ENCODE results near the gene NPIPB8.
"Not testable (repeated sequence)": the region's sequence is repeated elsewhere in the genome, so short reads cannot be mapped to it uniquely, and the experiment has no call there.

Gene NPIPB8

GRCh38 chr16:28597692-28598261 lies 40.1 kb upstream of the NPIPB8 start:
- Histone ChIP-seq H3K27me3 (ENCODE audit: insufficient read depth, poor library complexity, severe bottlenecking) (no peaks in the 10 kb centered on the region), H3K36me3 (ENCODE audit: low read depth) (no peaks in the 10 kb centered on the region), H3K4me3 (ENCODE audit: severe bottlenecking) (no peak overlapping the region), H3K27ac (ENCODE audit: poor library complexity, severe bottlenecking) (no peak overlapping the region), H3K4me1 (ENCODE audit: insufficient read depth, poor library complexity, severe bottlenecking) (no peaks in the 10 kb centered on the region), H3K9me3 (ENCODE audit: severe bottlenecking) (no peaks in the 10 kb centered on the region)
- DNase-seq (ENCODE audit: low spot score) (no peak), ATAC-seq (ENCODE audit: low read depth) (no peak)
- TF ChIP-seq, protein P1, sequence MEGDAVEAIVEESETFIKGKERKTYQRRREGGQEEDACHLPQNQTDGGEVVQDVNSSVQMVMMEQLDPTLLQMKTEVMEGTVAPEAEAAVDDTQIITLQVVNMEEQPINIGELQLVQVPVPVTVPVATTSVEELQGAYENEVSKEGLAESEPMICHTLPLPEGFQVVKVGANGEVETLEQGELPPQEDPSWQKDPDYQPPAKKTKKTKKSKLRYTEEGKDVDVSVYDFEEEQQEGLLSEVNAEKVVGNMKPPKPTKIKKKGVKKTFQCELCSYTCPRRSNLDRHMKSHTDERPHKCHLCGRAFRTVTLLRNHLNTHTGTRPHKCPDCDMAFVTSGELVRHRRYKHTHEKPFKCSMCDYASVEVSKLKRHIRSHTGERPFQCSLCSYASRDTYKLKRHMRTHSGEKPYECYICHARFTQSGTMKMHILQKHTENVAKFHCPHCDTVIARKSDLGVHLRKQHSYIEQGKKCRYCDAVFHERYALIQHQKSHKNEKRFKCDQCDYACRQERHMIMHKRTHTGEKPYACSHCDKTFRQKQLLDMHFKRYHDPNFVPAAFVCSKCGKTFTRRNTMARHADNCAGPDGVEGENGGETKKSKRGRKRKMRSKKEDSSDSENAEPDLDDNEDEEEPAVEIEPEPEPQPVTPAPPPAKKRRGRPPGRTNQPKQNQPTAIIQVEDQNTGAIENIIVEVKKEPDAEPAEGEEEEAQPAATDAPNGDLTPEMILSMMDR (IDR thresholded peaks at IDR 0.05; ENCODE audit: poor library complexity, severe bottlenecking): no peak

- not testable (repeated sequence) for DNase-seq (ENCODE audit: low spot score)
- ATAC-seq (ENCODE audit: low read depth): peak; percentile 62
These were observed 38.2 kb upstream of the NPIPB8 start for GRCh38 chr16:28599377-28600285.

GRCh38 chr16:28600965-28601364 lies 36.9 kb upstream of the NPIPB8 start:
- not testable (repeated sequence) for ATAC-seq (ENCODE audit: low read depth); H3K4me3 ChIP-seq (ENCODE audit: severe bottlenecking); H3K36me3 ChIP-seq (ENCODE audit: low read depth); H3K9me3 ChIP-seq (ENCODE audit: severe bottlenecking); H3K4me1 ChIP-seq (ENCODE audit: insufficient read depth, poor library complexity, severe bottlenecking); H3K27ac ChIP-seq (ENCODE audit: poor library complexity, severe bottlenecking); H3K27me3 ChIP-seq (ENCODE audit: insufficient read depth, poor library complexity, severe bottlenecking); DNase-seq (ENCODE audit: low spot score)

More at GRCh38 chr16:28599377-28600285, 38.2 kb upstream of the NPIPB8 start:
- H3K4me3 ChIP-seq (ENCODE audit: severe bottlenecking); H3K36me3 ChIP-seq (ENCODE audit: low read depth); H3K27me3 ChIP-seq (ENCODE audit: insufficient read depth, poor library complexity, severe bottlenecking); H3K4me1 ChIP-seq (ENCODE audit: insufficient read depth, poor library complexity, severe bottlenecking); H3K9me3 ChIP-seq (ENCODE audit: severe bottlenecking); H3K27ac ChIP-seq (ENCODE audit: poor library complexity, severe bottlenecking): not testable (repeated sequence)

- H3K9me3 ChIP-seq (ENCODE audit: severe bottlenecking); H3K4me1 ChIP-seq (ENCODE audit: insufficient read depth, poor library complexity, severe bottlenecking); H3K27ac ChIP-seq (ENCODE audit: poor library complexity, severe bottlenecking); H3K36me3 ChIP-seq (ENCODE audit: low read depth); ATAC-seq (ENCODE audit: low read depth); H3K4me3 ChIP-seq (ENCODE audit: severe bottlenecking); DNase-seq (ENCODE audit: low spot score); H3K27me3 ChIP-seq (ENCODE audit: insufficient read depth, poor library complexity, severe bottlenecking): not testable (repeated sequence)
These were observed 36.3 kb upstream of the NPIPB8 start for GRCh38 chr16:28601589-28601988.

- H3K36me3 ChIP-seq (ENCODE audit: low read depth); H3K27ac ChIP-seq (ENCODE audit: poor library complexity, severe bottlenecking); H3K9me3 ChIP-seq (ENCODE audit: severe bottlenecking); H3K27me3 ChIP-seq (ENCODE audit: insufficient read depth, poor library complexity, severe bottlenecking); H3K4me1 ChIP-seq (ENCODE audit: insufficient read depth, poor library complexity, severe bottlenecking); ATAC-seq (ENCODE audit: low read depth); DNase-seq (ENCODE audit: low spot score); H3K4me3 ChIP-seq (ENCODE audit: severe bottlenecking): not testable (repeated sequence)
These were observed 35.8 kb upstream of the NPIPB8 start for GRCh38 chr16:28602062-28602461.

DNA sequence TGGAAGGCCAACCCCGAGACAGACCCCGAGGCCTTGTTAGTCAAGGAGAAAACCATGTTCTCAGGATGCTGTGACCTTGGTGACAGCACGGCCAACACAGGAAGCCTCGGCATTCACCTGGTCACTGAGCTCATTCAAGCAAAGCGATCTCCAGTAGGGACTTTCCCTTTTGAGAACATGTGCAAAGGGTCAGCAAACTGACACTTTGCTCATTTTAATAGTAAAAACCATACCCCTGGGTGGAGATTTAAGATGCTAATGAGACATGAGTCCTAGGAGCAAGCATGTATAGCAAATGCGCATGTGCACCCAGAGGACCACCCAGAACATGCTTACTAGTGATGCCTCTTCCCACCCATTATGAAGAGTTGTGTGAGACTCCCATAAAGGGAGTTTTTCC lies 35.3 kb upstream of the NPIPB8 start:
- no peaks in the 10 kb centered on the region for H3K36me3 ChIP-seq (ENCODE audit: low read depth)
- no peak overlapping the region for H3K4me3 ChIP-seq (ENCODE audit: severe bottlenecking)
- no peaks in the 10 kb centered on the region for H3K27me3 ChIP-seq (ENCODE audit: insufficient read depth, poor library complexity, severe bottlenecking)
- TF ChIP-seq, protein P1 (IDR thresholded peaks at IDR 0.05; ENCODE audit: poor library complexity, severe bottlenecking): no peak
- H3K27ac ChIP-seq (ENCODE audit: poor library complexity, severe bottlenecking): no peak overlapping the region
- H3K4me1 ChIP-seq (ENCODE audit: insufficient read depth, poor library complexity, severe bottlenecking): no peaks in the 10 kb centered on the region
- DNase-seq (ENCODE audit: low spot score) (no peak), ATAC-seq (ENCODE audit: low read depth) (no peak)
- H3K9me3 ChIP-seq (ENCODE audit: severe bottlenecking): no peaks in the 10 kb centered on the region
